ENCODE results near the gene PXDC1. TPM values are rescaled to one million over a fixed set of nuclear protein-coding genes. Genes with fewer than 3 reads are reported as not detected.
"Not testable (repeated sequence)": the region's sequence is repeated elsewhere in the genome, so short reads cannot be mapped to it uniquely, and the experiment has no call there.

The PXDC1 gene
- total RNA-seq, 4 donors from 2014 or later = 58.4 to 103 (median 72.4) TPM

DNA sequence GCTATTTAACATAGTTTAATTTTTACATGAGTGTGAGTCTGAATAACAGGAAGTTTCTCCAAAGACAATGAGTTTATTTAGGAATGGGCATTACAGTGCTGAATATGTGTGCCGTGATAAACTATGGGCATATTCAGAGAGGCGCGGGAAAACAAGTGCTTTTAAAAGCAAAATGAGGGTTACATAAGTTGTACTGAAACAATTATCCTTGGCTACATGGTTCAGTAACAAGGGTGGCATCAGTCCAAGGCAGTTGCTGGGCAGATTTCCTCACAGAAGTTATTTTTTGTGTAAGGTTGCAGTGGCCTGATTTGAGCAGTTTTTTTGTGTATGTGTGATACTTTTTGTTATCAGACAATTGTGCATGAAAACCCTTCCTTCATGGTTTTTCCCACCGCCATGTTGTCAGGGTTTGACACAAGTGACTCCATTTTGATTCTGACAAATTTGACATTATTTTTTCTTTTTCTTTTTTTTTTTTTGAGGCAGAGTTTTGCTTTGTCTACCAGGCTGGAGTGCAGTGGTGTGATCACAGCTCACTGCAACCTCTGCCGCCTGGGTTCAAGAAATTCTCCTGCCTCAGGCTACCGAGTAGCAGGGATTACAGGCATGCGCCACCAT lies 22.3 kb upstream of the PXDC1 start:
- DNase-seq (ENCODE audit: low spot score in 2 of 2) = peak; percentile 60 to 89
- WGBS, 2 donors = 52 to 60% methylated on average over 7 of the region's 7 CpGs
- TF ChIP-seq POLR2A (IDR thresholded peaks at IDR 0.05) = no peak
- TF ChIP-seq, protein P1, sequence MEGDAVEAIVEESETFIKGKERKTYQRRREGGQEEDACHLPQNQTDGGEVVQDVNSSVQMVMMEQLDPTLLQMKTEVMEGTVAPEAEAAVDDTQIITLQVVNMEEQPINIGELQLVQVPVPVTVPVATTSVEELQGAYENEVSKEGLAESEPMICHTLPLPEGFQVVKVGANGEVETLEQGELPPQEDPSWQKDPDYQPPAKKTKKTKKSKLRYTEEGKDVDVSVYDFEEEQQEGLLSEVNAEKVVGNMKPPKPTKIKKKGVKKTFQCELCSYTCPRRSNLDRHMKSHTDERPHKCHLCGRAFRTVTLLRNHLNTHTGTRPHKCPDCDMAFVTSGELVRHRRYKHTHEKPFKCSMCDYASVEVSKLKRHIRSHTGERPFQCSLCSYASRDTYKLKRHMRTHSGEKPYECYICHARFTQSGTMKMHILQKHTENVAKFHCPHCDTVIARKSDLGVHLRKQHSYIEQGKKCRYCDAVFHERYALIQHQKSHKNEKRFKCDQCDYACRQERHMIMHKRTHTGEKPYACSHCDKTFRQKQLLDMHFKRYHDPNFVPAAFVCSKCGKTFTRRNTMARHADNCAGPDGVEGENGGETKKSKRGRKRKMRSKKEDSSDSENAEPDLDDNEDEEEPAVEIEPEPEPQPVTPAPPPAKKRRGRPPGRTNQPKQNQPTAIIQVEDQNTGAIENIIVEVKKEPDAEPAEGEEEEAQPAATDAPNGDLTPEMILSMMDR (IDR thresholded peaks at IDR 0.05) = no peak
- intact Hi-C loops (cut with DNase I; ENCODE audit: low total_unique reads) = no loop called here
- no peak overlapping the region for H3K4me3 ChIP-seq (ENCODE audit: low read depth, poor library complexity, severe bottlenecking)

GRCh38 chr6:3772127-3772999 lies 20.9 kb upstream of the PXDC1 start:
- H3K4me3 ChIP-seq (ENCODE audit: low read depth, poor library complexity, severe bottlenecking); intact Hi-C loops (cut with DNase I; ENCODE audit: low total_unique reads): not testable (repeated sequence)

DNA sequence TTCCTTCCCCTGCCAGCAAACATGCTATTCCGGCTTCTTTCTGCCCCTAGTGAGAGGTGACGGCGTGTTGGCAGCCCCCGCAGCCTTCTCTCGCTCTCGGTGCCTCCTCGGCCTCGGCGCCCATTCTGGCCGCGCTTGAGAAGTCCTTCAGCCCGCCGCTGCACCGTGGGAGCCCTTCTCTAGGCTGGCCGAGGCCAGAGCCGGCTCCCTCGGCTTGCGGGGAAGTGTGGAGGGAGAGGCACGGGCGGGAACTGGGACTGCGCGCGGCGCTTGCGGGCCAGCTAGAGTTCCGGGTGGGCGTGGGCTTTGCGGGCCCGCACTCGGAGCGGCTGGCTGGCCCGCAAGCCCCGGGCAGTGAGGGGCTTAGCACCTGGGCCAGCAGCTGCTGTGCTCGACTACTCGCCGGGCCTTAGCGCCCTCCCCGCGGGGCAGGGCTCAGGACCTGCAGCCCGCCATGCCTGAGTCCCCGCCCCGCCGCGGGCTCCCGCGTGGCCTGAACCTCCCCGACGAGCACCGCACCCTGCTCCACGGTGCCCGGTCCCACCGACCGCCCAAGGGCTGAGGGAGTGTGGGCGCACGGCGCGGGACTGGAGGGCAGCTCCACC lies 20.0 kb upstream of the PXDC1 start:
- peak in 1 of 2 donors; percentile 82 for DNase-seq (ENCODE audit: low spot score in 2 of 2)
- TF ChIP-seq POLR2A (IDR thresholded peaks at IDR 0.05) = no peak
- TF ChIP-seq, protein P1 (IDR thresholded peaks at IDR 0.05) = no peak
- intact Hi-C loops (cut with DNase I; ENCODE audit: low total_unique reads) = no loop called here

More at GRCh38 chr6:3772127-3772999, 20.9 kb upstream of the PXDC1 start:
- peak in 1 of 2 donors; percentile 26 for DNase-seq (ENCODE audit: low spot score in 2 of 2)
- 90 to 95% methylated on average over 12 of the region's 12 CpGs for WGBS, 2 donors

GRCh38 chr6:3770023-3770720 lies 18.7 kb upstream of the PXDC1 start:
- TF ChIP-seq, protein P1 (IDR thresholded peaks at IDR 0.05) = no peak
- TF ChIP-seq POLR2A (IDR thresholded peaks at IDR 0.05) = no peak
- WGBS, 2 donors = 76 to 78% methylated on average over 10 of the region's 10 CpGs
- peak in 1 of 2 donors; percentile 64 for DNase-seq (ENCODE audit: low spot score in 2 of 2)
- intact Hi-C loops (cut with DNase I; ENCODE audit: low total_unique reads) = no loop called here
- H3K4me3 ChIP-seq (ENCODE audit: low read depth, poor library complexity, severe bottlenecking) = no peak overlapping the region

More for the DNA sequence above, 20.0 kb upstream of the PXDC1 start:
- WGBS, 2 donors = 86 to 93% methylated on average over 31 to 48 of the region's 57 CpGs
- H3K4me3 ChIP-seq (ENCODE audit: low read depth, poor library complexity, severe bottlenecking) = no peak overlapping the region

- DNase-seq (ENCODE audit: low spot score in 2 of 2) = no peak
- 86 to 88% methylated on average over 6 of the region's 6 CpGs for WGBS, 2 donors
- H3K4me3 ChIP-seq (ENCODE audit: low read depth, poor library complexity, severe bottlenecking) = no peak overlapping the region
- TF ChIP-seq, protein P1 (IDR thresholded peaks at IDR 0.05) = no peak
- no peak for TF ChIP-seq POLR2A (IDR thresholded peaks at IDR 0.05)
- intact Hi-C loops (cut with DNase I; ENCODE audit: low total_unique reads) = no loop called here
Measured at GRCh38 chr6:3769610-3770009, 18.1 kb upstream of the PXDC1 start.

Measured in lower leg skin (tissue), 4 donors.